Left forelimb (tissue), 1 donor: ENCODE results near the gene PLCB3.

Source experiments
- DNase-seq: peaks from one replicate; pipeline ENCODE4 v3.0.0-alpha.2; 2018; ENCODE audit warnings: low spot score

The PLCB3 gene

GRCh38 chr11:64287676-64288352, 36.5 kb downstream of the PLCB3 start:
- DNase-seq = no peak

- DNase-seq = no peak
Measured at GRCh38 chr11:64288353-64288750, 37.0 kb downstream of the PLCB3 start.

- no peak for DNase-seq
Measured at GRCh38 chr11:64289002-64289564, 37.8 kb downstream of the PLCB3 start.

GRCh38 chr11:64290352-64291261, 39.3 kb downstream of the PLCB3 start:
- no peak for DNase-seq

GRCh38 chr11:64291262-64291751, 40.0 kb downstream of the PLCB3 start, which contains the start of gene KCNK4:
Gene KCNK4, plus strand, starts transcription at chr11:64291302. Its CDS starts 1,717 bp downstream, at chr11:64293019.
- no peak for DNase-seq

- DNase-seq = no peak
Measured at GRCh38 chr11:64291752-64292459, 40.6 kb downstream of the PLCB3 start.

GRCh38 chr11:64292460-64293254, 41.3 kb downstream of the PLCB3 start:
- no peak for DNase-seq

- DNase-seq = no peak
Measured at GRCh38 chr11:64294774-64295173, 43.4 kb downstream of the PLCB3 start.

GRCh38 chr11:64295760-64296159, 44.4 kb downstream of the PLCB3 start:
- DNase-seq = no peak

- DNase-seq = no peak
Measured at GRCh38 chr11:64296236-64296635, 44.9 kb downstream of the PLCB3 start.

GRCh38 chr11:64296830-64297698, 45.7 kb downstream of the PLCB3 start:
- no peak for DNase-seq

- no peak for DNase-seq
Measured at GRCh38 chr11:64297699-64298358, 46.5 kb downstream of the PLCB3 start.

- DNase-seq = no peak
Measured at GRCh38 chr11:64298966-64299846, 47.9 kb downstream of the PLCB3 start.

GRCh38 chr11:64299847-64300648, 48.7 kb downstream of the PLCB3 start, which contains the start of gene CATSPERZ:
Gene CATSPERZ, plus strand, starts transcription at chr11:64300358. Its CDS starts 53 bp downstream, at chr11:64300411.
- no peak for DNase-seq

GRCh38 chr11:64303109-64304031, 52.0 kb downstream of the PLCB3 start:
- DNase-seq = no peak

- no peak for DNase-seq
Measured at GRCh38 chr11:64304032-64304315, 52.6 kb downstream of the PLCB3 start.
